Hepatic stellate cell (primary cell): ENCODE results near the gene CD300LB.
"Not testable (repeated sequence)": the region's sequence is repeated elsewhere in the genome, so short reads cannot be mapped to it uniquely, and the experiment has no call there.

ENCODE experiments used
- DNase-seq: peaks from one replicate; pipeline ENCODE4 v3.0.0; 2011; ENCODE audit warnings: low spot score

The CD300LB gene

DNA sequence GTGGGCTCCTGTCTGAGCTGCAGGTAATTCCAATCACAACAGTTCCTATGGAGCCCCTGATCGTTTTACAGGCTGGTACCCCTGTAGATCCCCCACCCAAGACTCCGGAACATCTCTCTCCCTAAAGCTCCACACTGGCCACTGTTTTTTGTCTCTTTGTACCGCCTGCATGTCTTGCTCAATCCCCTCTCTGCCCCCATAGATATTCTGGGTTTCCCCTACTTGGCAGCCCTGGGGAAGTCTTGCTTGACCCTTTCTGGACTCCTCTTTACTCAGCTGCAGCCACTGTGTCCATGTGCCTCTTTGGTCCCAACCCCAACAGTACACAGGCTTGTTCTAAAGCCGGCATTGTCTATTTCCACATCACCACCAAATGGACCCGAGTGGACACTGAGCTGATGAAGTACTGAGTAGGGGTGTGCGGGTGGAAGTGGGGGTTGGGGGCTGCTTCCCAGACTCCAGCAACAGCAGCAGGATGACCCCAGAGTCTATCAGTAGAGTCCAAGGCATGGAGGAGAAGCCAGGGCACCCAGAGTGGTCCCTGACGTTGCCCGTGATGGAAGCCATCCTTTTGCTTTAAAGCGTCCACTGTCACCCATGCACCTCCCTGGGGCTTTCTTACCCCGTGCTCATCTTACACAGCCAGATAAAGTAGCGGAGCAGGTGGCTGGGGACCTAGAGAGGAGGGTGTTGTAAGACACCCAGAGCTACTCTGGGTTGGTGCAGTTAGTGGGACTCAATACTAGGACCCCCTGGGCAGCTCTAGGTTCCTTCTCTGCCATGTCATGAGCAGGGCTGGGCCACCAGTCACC, 6.4 kb downstream of the CD300LB start:
- DNase-seq: no peak

DNA sequence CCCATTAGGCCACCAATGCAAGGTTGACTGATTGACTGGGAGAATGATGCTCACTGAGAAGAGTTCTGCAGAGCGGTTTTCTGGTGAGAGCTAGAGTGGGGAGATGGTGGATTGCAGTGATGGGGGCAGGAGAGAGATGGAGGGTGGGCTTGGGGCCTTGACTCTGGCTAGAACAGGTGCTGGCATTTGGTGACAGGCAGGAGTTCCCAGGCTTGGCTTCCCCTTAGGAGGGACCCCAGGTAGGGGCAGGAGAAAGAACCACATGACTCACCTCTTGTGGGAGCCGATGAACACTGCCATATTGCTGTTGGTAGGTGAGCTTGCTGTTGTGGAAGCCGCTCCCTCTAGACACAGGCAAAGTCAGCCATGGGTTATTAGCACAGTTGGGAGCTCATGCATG, 8.0 kb downstream of the CD300LB start:
- DNase-seq: no peak

DNA sequence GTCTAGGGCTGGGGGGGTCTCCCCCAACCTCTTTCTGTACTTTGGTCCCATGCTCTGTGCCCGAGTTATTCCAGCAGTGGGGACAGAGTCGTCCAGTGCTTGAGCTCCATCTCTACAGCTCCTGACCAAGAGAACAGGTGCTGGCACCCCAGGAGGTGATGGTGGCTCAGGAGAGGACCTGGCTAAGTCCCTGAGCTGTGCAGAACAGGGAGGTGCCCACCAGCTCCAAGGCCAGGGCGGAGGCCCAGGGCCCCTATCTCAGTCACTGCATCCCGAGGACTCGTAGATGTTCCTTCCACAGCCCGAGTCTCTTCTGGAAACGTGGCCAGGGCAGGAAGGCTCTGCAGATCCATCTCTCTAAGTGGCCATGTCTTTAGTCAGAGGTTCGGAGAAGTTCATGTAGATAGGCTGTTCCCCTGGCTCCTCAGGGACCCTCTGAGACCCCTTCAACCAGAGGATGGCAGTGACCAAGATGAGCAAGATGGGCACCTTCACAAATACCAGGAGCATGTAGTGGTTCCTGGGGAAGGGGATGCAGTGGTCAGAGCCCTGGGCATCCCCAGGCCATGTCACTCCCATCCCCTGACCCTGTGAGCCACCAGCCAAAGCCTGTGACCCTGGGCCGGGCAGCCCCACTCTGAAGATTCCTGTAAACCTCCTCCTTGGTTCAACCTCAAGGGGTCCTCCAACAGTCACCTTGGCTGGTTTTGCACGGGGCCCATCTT, 8.7 kb downstream of the CD300LB start:
- DNase-seq: no peak

DNA sequence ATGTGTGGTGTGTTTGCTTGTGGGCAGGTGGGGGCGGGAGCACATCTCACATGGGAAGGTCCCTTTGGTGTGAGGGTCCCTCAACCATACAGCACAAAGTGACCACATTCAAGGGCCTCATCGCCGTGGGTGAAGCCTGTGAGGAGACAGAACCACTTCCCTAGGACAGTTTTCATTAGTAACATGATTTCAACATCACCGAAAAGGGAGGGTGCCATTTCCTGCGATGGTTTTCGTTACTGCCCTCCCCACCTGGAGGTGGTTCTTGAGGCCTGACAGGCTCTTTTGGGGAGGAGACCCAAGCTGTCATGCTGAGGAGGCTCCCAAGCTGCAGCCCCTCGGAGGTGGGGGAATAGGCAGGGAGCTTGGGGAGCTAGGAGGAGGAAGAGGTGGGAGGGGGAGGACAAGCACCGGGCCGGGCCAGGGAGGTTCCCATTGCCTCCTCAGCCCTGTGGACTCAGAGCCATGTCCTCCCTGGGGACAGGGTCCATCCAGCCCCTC, 9.5 kb downstream of the CD300LB start:
- no peak for DNase-seq

DNA sequence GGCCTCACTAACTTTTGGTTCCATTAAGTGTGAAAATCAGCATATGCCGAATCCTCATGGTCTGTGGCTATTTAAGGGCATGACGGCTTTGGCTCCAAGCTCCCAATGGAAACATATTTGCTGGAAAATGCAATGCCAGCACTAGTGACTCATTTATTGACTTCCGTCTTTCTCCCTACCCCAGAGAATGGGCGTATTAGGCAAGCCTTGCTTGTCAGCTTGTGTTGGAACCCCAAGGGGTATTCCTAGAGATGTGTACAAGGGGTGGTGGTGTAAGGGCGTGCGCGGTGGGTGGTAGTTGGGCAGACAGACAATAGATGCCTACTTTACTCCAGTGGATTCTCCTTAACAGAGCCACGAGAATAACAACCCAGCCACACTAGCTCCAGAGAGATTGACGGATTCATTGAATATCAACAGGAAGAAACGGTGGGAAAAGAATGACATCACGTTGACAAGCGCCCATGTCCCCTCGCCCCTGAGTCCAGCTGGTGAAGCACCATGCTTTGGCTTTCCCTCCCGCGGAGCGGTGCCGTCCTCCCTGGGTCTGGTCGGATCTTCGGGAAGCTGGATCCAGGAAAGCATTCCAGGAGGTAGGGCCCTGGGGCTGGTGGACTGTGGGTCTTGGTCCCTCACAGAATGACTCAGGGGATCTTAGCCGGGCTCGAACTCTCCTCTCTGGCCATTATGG, 10.3 kb downstream of the CD300LB start:
- no peak for DNase-seq

DNA sequence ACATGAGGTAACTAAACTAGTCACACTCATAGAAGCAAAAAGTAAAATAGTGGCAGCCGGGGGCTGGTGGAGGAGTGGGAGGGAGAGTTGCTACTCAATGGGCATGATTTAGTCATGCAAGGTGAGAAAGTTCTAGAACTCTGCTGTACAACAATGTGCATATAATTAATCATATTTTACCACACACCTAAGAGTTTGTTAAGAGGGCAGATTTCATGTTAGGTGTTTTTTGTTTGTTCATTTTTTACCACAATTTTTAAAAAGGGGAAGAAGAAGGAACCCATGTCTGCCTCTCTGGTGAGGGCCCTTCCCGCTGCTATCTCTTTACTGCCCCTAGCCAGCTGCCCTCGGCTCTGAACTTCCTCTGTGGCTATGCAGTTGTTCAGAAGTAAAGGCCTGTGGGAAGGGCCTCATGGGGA, 11.2 kb downstream of the CD300LB start:
- no peak for DNase-seq

DNA sequence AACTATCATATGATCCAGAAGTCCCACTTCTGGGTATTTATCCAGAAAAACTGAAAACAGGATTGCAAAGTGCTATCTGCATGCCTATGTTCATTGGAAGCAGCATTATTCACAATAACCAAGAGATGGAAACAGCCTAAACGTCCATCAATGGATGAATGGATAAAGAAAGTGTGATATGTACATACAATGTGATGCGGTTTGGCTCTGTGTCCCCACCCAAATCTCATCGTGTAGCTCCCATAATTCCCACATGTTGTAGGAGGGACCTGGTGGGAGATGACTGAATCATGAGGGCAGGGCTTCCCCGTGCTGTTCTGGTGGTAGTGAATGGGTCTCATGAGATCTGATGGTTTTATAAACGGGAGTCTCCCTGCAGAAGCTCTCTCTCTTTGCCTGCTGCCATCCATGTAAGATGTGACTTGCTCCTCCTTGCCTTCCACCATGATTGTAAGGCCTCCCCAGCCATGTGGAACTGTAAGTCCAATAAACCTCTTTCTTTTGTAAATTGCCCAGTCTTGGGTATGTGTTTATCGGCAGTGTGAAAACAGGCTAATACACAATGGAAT, 12.8 kb downstream of the CD300LB start:
- DNase-seq: not testable (repeated sequence)

DNA sequence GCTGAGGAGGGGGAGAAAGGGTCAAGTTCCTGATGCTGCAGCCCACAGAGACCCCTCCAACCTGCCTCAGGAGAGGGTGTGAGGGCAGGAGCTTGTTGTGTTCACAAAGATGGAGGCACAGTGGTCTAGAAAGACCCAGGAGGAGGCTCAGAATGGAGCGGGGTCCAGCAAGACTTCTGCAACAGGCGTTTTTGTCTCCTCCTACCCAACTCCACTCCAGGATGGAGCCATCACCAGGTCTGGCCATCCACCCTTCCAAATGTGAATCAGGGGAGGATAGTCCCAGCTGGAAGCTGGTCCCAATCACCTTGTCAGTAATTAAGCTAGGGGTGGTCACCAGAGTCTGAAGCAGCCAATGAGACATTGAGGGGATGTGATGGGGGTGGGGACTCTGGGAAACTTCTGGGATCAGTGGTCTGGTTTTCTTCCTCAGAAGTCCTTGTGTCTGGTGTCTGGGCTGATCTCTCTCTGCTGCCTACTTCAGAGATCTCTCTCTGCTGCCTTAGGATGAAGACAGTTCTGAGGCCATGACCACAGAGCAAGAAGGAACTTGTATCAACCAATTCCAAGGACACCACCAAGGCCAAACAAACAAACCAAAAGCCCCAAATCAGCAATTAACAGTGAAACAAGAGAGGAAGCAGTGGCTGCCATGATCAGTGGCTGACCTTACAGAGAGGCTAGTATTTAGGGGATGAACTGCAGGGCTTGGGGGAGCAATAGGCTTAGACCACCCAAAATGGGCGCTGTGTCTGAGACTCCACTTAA, 14.5 kb downstream of the CD300LB start:
- DNase-seq: no peak

DNA sequence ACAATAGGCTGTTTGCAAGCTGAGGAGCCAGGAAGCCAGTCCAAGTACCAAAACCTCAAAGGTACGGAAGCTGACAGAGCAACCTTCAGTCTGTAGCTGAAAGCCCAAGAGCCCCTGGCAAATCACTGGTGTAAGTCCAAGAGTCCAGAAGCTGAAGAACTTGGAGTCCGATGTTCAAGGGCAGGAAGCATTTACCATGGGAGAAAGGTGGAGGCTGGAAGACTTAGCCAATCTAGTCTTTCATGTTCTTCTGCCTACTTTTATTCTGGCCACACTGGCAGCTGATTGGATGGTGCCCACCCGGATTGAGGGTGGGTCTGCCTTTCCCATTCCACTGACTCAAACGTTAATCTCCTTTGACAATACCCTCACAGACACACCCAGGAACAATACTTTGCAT, 15.3 kb downstream of the CD300LB start:
- no peak for DNase-seq

DNA sequence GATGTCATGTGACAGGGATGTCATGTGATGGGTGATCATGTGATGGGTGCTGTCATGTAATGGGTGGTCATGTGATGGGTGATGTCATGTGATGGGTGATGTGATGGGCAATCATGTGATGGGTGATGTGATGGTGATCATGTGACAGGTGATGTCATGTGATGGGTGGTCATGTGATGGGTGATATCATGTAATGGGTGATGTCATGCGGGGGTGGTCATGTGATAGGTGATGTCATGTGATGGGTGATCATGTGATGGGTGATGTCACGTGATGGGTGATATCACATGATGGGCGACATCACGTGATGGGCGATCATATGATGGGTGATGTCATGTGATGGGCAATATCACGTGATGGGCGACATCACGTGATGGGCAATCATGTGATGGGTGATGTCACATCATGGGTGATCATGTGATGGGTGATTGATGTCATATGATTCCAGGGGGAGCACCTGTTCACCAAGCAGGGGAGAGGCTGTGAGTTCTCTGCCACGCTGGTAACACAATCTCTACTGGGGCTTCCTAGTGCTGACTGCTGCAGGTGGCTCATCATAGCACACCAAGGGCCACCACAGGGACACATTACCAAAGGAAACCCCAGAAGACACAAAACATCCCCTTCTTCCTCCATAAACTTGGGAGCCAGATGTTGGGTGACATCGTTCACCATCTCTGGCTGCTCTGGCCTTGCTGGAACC, 16.5 kb downstream of the CD300LB start:
- no peak for DNase-seq

DNA sequence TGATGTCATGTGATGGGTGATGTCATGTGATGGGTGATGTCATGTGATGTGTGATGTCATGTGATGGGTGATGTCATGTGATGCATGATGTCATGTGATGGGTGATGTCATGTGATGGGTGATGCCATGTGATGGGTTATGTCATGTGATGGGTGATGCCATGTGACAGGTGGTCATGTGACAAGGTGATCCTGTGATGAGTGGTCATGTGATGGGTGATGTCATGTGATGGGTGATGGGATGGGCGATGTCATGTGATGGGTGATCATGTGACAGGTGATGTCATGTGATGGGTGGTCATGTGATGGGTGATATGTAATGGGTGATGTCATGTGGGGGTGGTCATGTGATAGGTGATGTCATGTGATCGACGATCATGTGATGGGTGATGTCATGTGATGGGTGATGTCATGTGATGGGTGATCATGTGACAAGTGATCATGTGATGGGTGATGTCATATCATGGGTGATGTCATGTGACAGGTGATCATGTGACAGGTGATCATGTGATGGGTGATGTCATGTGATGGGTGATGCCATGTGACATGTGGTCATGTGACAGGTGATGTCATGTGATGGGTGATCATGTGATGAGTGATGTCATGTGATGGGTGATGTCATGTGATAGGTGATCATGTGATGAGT, 17.2 kb downstream of the CD300LB start:
- no peak for DNase-seq

DNA sequence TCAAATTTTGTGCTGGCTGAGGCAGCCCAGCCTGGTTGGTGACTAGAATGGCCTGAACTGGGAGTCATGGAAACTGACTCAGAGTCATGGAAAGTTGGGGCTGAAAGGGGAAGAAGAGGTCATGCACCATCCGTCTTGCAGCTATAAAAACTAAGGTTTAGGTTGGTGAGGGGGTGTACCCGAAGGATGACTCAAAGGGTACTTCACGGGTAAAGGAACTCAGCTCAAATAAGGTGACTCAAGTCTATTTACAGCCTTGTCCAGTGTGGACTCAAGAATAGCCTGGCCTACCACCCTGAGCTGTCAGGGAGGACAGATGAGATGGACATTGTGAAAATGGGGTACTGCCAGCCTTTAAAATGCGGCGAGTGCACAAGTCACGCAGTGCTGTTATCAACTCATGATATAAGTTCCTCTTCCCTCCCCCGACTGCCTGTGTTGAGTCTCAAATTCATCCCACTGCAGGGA, 18.6 kb downstream of the CD300LB start:
- DNase-seq: no peak

DNA sequence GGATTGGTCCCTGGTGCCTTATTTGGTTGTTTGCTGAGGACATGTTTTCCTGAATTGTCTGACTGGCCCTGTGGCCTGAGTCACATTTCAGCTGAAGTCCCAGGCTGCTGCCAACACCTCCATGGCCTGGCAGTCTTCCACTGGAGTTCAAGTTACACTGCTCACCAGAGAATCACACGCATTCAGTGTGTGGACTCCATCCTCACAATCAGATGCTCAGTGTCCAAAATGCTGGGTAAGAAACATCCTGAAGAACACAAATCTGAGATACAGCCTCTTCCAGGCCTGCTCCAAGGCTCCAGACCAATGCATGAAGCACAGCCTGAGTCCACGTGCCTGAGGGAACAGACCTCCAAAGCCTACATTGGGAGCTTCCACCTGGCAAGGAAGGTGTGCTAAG, 19.2 kb downstream of the CD300LB start:
- no peak for DNase-seq

DNA sequence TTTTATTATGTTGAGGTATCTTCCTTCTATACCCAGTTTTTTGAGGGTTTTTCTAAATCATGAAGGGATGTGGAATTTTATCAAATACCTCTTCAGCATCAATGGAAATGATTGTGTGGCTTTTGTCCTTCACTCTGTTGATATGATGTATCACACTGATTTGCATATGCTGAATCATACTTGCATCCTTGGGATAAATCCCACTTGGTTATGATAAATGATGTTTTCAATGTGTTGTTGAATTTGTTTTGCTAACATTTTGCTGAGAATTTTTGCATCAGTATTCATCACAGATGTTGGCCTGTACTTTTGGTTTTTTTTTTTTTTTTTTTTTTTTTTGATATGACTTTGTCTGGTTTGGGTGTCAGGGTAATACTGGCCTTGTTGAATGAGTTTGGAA, 23.1 kb downstream of the CD300LB start:
- no peak for DNase-seq

DNA sequence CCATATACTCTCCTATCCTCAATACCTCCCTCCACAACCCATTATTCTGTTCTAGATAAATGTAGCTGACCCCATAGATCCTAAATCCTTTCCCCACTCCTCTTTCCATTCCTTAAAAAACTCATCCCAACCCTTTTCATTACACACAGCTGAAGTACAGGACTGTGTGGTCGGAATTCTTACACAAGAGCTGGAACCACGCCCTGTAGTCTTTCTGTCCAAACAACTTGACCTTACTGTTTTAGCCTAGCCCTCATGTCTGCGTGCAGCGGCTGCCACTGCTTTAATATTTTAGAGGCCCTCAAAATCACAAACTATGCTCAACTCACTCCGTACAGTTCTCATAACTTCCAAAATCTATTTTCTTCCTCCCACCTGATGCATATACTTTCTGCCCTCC, 27.3 kb downstream of the CD300LB start:
- DNase-seq: not testable (repeated sequence)

DNA sequence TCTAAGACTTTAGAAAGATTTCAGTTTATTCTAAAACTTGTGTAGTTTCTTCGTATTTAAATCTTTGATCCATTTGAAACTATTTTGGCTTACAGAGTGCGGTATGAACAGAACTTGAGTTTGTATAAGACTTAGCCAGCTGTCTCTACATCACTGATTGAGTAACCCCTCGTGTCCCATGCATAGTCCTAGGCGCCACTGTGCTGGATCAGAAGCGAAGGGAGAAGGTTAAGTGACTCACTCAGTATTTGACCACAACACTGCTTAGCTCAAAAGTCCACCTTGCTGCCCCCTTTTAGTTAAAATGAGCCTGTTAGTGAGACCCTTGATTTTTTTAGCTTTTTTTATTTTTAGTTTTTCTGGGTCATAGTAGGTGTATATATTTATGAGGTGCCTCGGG, 28.4 kb downstream of the CD300LB start:
- no peak for DNase-seq

DNA sequence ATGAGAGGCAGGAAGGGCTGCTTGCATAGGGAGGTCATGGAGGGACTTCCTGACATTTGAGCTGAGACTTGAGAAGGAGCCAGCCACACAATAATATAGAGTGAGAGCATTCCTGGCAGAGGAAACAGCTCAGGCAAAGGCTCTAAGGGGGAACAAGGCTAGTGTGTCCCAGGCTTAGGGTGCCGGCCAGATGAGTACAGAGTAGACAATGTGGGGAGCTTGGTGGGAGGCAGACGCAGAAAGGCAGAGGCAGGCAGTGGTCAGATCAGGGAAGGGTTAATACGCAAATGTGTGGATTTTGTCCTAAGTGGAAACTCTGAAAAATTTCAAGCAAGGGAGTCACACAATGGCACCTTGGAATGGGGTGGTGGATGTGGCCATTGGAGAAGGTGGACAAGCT, 31.3 kb downstream of the CD300LB start:
- no peak for DNase-seq

DNA sequence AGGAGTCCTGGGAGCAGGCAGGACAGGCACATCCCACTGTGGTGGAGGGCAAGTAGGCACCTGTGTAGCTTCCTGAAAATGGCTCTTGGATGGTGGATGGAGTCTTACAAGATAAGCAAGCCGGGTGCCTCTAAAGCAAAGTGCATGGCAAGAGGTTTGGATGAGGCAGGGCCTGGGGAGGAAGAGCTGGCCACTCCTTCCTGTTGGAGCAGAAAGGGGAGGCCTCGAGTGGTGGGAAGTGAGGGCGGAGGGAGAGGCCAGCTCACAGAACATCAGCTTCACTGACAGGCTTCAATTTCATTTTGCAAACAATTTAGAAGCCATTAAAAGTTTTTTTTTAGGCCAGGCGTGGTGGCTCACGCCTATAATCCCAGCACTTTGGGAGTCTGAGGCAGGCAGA, 33.8 kb downstream of the CD300LB start:
- no peak for DNase-seq

DNA sequence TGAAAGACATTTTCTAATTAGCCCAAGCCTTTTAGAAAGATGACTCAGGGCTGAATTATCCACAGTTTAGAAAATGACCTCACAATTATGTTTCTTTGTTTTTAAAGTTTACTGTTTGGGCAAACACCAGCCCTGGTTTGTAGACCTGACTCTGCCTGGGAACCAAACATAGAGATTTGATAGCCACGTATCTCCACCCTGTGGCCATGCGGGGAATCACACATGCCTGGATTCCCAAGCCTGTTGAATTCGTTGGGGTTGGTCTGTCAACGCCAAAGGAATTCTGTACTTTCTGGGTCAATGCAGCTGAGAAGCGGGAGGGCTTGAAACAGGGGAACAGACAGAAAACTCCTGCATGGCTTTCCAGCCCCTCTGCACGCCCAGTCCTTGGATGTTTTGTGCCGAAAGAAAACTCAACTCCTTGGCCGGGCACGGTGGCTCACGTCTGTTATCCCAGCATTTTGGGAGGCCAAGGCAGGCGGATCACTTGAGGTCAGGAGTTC, 37.9 kb downstream of the CD300LB start:
- DNase-seq: peak; percentile 57

DNA sequence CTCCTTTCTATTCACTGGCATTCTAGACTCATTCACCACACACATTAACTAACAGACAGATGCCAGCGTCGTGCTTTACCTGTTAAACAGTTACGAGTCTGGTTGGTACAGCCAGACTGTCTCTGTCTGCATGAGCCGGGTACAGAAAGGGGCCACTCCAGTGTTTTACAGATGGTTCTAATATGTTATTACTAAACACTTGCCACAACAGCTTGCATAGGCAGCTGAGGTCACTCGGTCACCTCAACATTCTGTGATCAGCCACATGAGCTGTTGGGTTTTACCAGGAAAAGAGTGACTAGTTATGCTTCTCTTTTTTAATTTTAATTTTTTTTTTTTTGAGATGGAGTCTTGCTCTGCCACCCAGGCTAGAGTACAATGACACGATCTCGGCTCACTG, 39.6 kb downstream of the CD300LB start:
- DNase-seq: no peak
